Measurements from ENCODE around the gene ZBTB18.

GRCh38 chr1:244077473-244078220, 26.6 kb downstream of the ZBTB18 start:
- no peak for TF ChIP-seq CTCF (conservative IDR thresholded peaks at IDR 0.05; ENCODE audit: low read depth, low read length)
- TF ChIP-seq RAD21 (IDR thresholded peaks at IDR 0.05; ENCODE audit: low read length) = no peak
- TF ChIP-seq MXI1 (IDR thresholded peaks at IDR 0.05; ENCODE audit: borderline replicate concordance, low read depth, low read length) = no peak
- no peak for TF ChIP-seq NFE2L2 (IDR thresholded peaks at IDR 0.05; ENCODE audit: low read depth, low read length)
- no peak for TF ChIP-seq POLR2A (IDR thresholded peaks at IDR 0.05; ENCODE audit: low read depth, low read length)

Data from IMR-90 (cell line).